ENCODE data around the gene ZFYVE28. TPM values are rescaled to one million over a fixed set of nuclear protein-coding genes. Genes with fewer than 3 reads are reported as not detected.

The ZFYVE28 gene
- total and polyA plus RNA-seq, 11 donors: 2.6 to 11.9 (median 5.5) TPM

DNA sequence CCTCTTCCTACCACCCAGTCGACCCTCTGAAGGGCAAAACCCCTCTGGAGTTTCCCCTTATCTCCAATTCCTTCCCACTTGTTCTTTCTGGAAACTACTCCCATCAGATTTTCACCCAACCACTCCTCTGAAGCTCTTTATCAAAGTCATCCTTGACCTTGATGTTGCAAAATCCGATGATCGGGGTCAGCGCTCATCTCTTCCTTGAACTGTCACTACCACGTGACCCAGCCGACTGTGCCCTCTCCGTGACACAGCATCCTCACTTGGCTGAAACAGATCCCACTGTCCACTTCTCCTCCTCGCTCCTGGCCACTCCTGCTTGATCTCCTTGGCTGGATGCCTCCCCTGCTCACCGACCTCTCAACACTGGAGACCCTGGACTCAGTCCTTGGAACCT, 1.4 kb upstream of the ZFYVE28 start:
- Histone ChIP-seq H3K4me3 (peak overlapping the region in 1 of 12 donors; percentile 74), H3K27me3 (peaks cover 0 to 41% (median 16%) of the 10 kb centered on the region in 9 donors), H3K36me3 (no peaks in the 10 kb centered on the region), H3K4me1 (peaks cover 3 to 33% (median 17%) of the 10 kb centered on the region in 12 donors), H3K27ac (no peak overlapping the region), H3K9me3 (no peaks in the 10 kb centered on the region)
- WGBS, 4 donors: 48 to 66% (median 56%) methylated on average over 9 of the region's 9 CpGs
- no peak for ATAC-seq
- intact Hi-C loops (cut with DNase I): loop anchor here in 9 of 10 donors (5.0 to 10.0 kb wide), 9 partner anchors 117 to 545 kb away; partner anchors contain the start of genes MXD4 (in 5 of the 9), HAUS3 (in 4 of the 9), POLN (in 4 of the 9) and GRK4 (in 3 of the 9)
- DNase-seq: no peak
- TF ChIP-seq, protein P1, sequence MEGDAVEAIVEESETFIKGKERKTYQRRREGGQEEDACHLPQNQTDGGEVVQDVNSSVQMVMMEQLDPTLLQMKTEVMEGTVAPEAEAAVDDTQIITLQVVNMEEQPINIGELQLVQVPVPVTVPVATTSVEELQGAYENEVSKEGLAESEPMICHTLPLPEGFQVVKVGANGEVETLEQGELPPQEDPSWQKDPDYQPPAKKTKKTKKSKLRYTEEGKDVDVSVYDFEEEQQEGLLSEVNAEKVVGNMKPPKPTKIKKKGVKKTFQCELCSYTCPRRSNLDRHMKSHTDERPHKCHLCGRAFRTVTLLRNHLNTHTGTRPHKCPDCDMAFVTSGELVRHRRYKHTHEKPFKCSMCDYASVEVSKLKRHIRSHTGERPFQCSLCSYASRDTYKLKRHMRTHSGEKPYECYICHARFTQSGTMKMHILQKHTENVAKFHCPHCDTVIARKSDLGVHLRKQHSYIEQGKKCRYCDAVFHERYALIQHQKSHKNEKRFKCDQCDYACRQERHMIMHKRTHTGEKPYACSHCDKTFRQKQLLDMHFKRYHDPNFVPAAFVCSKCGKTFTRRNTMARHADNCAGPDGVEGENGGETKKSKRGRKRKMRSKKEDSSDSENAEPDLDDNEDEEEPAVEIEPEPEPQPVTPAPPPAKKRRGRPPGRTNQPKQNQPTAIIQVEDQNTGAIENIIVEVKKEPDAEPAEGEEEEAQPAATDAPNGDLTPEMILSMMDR (IDR thresholded peaks at IDR 0.05): no peak
- TF ChIP-seq POLR2A (IDR thresholded peaks at IDR 0.05): no peak

GRCh38 chr4:2418650-2419571, 466 bp upstream of the ZFYVE28 start, which contains the start of gene CFAP99:
Gene CFAP99 (plus strand): TSS chr4:2418955.
- H3K9me3 ChIP-seq: no peaks in the 10 kb centered on the region
- H3K27ac ChIP-seq: peak within 1 kb of the TSS in 7 of 12 donors; percentile 15 to 39 (median 24)
- H3K36me3 ChIP-seq: no peaks in the 10 kb centered on the region
- 1 to 3% (median 1%) methylated on average over 60 to 94 of the region's 94 CpGs for WGBS, 4 donors
- intact Hi-C loops (cut with DNase I): loop anchor here in 8 of 10 donors (5.0 to 10.0 kb wide), 9 partner anchors 118 to 546 kb away; partner anchors contain the start of genes MXD4 (in 4 of the 8), GRK4 (in 3 of the 8), HAUS3 (in 3 of the 8) and NOP14 (in 3 of the 8)
- peaks cover 5 to 42% (median 22%) of the 10 kb centered on the region in 12 donors for H3K4me1 ChIP-seq
- ATAC-seq: peak; percentile 95 to 98 (median 96)
- peaks cover 0 to 41% (median 16%) of the 10 kb centered on the region in 9 donors for H3K27me3 ChIP-seq
- peak in 1 of 2 donors; percentile 3 for TF ChIP-seq POLR2A (IDR thresholded peaks at IDR 0.05)
- TF ChIP-seq, protein P1 (IDR thresholded peaks at IDR 0.05): peak in 7 of 12 donors; percentile 6 to 45 (median 23)
- H3K4me3 ChIP-seq: peak within 1 kb of the TSS; percentile 48 to 84 (median 70)
- DNase-seq: peak; percentile 97 to 99 (median 98)

DNA sequence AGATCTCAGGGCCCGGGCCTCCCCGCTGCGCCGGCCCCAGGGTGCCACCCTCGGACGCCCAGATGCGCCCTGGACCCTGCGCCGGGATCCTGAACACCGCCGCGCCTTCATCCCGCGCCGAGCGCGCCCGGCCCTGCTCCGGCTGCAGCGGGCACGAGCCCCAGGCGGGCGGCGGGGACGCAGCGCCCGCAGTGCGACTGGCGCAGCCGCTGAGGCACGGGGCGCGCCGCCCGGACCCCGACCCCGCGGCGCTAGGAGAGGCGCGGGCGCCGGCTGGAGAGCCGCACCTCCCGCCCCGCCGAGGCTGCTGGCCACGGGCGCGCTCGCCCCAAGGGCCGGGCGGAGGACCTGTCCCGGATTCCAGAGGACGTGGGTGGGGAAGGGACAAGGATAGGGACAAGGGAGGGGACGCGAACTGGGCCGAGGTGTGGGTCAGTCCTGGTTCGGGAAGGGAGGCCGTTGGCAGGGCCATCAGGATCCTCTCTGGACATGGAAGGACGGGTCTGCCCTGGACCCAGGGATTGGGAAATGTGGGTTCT, 1.1 kb downstream of the ZFYVE28 start:
- intact Hi-C loops (cut with DNase I): loop anchor here in 8 of 10 donors (5.0 to 10.0 kb wide), 9 partner anchors 120 to 548 kb away; partner anchors contain the start of genes MXD4 (in 4 of the 8), GRK4 (in 3 of the 8), HAUS3 (in 3 of the 8) and NOP14 (in 3 of the 8)
- H3K27me3 ChIP-seq: peaks cover 0 to 35% (median 12%) of the 10 kb centered on the region in 9 donors
- WGBS, 4 donors: 0 to 1% (median 1%) methylated on average over 18 to 61 of the region's 61 CpGs

More for the DNA sequence above, 1.1 kb downstream of the ZFYVE28 start:
- peaks cover 5 to 58% (median 37%) of the 10 kb centered on the region in 12 donors for H3K4me1 ChIP-seq
- DNase-seq: no peak
- no peaks in the 10 kb centered on the region for H3K36me3 ChIP-seq
- peak overlapping the region in 6 of 12 donors; percentile 10 to 47 (median 27) for H3K27ac ChIP-seq
- TF ChIP-seq POLR2A (IDR thresholded peaks at IDR 0.05): no peak
- TF ChIP-seq, protein P1 (IDR thresholded peaks at IDR 0.05): no peak
- ATAC-seq: no peak
- no peaks in the 10 kb centered on the region for H3K9me3 ChIP-seq
- H3K4me3 ChIP-seq: peak overlapping the region; percentile 48 to 84 (median 70)
